Fibroblast of skin of abdomen (primary cell): ENCODE data around the gene CTRB1.
A peak's percentile ranks its signal among the peaks of the same experiment; 100 is the strongest.
"Not testable (repeated sequence)": the region's sequence is repeated elsewhere in the genome, so short reads cannot be mapped to it uniquely, and the experiment has no call there.

Experiments
- DNase-seq: peaks from one replicate; pipeline ENCODE4 v3.0.0-alpha.2; 2013

Gene CTRB1

DNA sequence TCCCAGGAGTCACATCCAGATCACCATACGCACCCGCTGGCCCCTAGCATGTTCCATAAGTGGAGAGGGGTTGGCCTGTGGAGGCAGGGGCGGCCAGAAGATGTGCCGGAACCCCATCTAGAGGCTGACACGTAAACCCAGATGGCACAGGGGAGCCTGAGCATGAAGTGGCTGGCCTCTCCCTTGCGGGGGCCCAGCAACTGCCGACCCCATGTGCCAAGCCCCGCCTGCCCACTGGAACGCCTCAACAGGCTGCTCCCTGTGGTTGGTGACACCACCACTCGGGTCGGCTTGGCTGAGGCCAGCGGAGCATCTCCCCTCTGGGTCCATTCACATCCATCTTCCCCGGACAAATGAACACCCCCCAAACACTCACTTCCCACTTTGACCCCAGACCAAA lies 23.2 kb downstream of the CTRB1 start:
- DNase-seq: no peak

DNA sequence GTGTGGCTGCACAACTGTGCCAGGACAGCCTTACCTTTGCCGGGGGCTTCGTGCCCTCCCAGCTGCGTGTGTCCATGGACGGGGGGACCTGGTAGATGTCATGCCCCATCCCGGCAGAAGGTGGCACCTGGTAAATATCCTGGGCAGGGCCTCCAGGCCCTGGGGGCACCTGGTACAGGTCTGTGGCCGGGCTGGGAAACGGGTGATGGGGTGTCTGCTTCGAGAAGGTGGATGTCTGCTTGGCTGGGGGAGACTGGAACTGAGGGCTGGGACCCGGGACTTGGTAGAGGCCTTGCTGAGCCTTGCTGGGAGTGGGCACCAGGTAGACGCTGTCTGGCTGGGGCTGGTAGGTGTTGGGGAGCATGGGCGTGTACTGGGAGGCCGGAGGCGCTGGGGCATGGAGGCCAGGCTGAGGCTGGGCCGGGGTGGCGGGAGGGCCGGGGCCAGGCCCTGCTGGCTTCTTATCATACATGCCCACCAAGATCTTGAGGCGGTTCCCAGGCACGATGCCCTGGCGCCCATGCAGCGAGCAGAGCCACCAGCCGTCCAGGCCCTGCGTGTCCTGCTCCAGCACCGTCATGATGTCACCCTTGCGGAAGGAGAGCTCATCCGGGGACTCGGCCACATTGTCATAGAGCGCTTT lies 23.8 kb downstream of the CTRB1 start:
- DNase-seq: not testable (repeated sequence)

- no peak for DNase-seq
These were observed 25.0 kb downstream of the CTRB1 start for GRCh38 chr16:75243667-75244224.

GRCh38 chr16:75244225-75244809 lies 25.5 kb downstream of the CTRB1 start:
- peak; percentile 58 for DNase-seq

DNA sequence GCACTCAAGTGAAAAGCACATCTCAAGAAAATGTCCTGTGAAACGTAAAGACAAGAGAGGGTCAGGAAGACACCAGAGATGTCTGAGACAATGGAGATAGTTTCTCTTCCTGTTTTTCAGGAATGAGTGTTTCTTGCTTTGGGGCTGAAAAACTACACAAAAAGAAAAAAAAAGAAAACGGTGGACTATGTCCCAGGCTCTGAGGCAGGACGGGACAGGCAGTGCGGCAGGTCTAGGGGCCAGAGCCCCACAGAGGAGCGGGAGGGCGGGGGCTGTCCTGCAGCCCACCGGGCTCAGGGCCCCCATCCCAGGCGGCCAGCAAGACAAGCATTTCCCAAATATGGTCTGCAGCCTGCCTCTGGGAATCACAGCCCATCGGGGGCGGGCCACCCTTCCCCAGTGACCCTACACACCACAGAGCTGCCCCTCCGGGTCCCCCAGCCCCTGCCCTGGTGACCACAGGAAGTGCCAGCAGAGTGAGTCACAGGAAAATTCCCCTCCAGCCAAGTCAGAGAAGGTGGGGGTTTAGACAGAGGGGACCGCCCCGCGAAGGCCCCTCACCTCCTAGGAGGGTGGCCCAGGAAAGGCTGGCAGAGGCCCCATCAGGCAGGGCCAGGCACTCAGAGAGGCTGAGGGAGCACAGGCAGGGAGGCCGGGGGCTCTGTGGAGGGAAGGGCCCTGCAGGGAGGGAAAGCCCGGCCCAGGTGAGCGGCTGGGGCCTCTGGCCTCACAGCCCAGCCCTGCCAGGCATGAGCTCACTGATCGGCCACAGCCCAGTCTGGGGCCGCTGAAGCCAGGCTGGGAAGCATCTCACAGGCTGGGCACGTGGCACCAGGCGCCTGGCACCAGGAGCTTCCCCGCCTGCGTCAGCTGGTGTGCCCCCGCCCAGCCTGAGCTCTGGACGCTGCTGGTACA lies 26.3 kb downstream of the CTRB1 start:
- DNase-seq: peak; percentile 97

DNA sequence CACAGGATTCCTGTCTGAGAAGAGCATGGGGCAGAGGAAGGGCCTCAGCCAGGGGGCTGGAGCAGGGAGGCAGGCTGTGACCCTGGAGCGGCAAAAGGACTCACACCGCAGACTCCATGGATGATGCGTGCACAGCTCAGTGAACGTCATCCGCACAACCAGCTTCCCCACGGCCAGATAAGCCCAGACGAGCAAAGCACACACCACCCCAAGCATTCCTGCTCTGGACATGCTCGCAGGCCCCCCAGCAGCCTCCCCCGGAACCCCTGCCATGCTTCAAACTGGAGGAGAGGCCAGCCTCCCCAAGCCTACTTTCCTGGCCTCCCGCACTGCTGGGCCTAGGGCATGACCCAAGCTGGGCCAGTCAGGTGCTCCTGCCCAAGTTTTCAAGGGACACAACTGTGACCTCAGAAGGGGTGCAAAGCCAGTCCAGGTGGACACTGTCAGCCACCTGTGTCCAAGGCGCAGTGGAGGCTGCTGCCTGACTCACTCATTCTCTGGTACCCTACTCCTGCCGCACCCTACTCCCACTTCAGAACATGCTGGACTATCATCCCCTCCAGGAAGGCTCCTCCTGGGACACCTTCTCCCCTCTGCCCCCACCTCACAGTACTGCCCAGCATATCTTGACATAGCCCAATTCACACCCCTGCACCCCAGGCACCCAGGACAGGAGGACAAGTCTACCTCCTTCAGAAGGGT lies 27.9 kb downstream of the CTRB1 start:
- peak; percentile 28 for DNase-seq

GRCh38 chr16:75247249-75247648 lies 28.5 kb downstream of the CTRB1 start:
- DNase-seq: no peak

DNA sequence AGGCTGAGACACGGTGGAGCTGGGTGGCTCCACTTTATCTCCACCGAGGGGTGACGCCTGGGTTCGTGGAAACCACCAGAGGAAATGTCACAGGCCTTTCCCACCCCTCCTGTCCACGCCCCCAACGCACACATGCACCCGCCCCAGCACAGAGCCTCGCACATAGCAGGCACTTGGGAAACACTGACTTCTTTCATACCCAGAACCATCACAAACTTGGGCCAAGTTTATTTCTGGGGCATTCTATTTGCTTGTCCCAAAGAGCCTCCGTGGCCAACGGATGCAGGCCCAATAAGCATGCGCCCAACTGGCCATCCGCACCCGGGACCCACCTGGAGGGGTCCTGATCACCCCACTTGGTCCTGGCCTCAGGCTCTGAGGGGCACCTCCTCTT lies 29.4 kb downstream of the CTRB1 start:
- no peak for DNase-seq

DNA sequence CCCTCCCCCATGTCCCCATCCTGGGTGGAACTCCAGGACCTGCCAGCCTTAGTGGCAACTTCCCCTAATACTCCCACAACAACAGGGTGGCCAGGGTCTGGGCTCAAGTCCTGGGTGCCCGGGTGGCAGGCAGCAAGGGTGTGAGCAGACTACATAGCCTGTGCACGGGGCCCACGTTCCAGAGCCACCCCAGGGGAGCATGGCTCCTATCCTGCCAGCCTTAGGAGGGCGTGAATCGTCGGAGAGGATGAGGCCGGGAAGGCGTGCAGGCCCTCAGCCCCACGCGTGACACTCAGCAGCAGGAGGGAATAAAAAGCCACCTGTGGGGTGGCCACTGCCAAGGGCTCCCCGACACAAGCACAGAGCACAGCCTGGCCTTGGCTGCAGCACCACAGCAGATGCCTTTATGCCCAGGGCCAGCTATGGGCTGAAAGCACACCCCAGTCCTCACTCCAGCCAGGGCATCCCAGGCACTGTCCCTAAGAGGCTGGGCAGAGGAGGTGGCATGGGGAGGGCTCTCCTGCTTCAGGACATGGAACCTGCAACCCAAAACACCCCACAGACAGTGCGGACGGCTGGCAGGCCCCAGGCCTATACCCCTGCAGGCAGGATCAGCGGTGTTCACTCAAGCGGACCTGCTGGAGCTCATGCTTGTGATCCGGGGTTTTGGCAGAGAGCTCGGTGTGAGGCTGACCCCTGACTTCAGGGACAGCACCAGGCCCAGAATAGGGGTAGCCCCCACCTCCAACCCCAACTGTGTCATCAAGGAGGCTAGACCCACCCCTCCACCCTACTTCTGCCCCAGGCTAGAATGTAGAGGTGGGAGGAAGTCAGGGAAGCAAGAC lies 30.0 kb downstream of the CTRB1 start:
- DNase-seq: no peak

- no peak for DNase-seq
These were observed 30.7 kb downstream of the CTRB1 start for GRCh38 chr16:75249441-75249840.

DNA sequence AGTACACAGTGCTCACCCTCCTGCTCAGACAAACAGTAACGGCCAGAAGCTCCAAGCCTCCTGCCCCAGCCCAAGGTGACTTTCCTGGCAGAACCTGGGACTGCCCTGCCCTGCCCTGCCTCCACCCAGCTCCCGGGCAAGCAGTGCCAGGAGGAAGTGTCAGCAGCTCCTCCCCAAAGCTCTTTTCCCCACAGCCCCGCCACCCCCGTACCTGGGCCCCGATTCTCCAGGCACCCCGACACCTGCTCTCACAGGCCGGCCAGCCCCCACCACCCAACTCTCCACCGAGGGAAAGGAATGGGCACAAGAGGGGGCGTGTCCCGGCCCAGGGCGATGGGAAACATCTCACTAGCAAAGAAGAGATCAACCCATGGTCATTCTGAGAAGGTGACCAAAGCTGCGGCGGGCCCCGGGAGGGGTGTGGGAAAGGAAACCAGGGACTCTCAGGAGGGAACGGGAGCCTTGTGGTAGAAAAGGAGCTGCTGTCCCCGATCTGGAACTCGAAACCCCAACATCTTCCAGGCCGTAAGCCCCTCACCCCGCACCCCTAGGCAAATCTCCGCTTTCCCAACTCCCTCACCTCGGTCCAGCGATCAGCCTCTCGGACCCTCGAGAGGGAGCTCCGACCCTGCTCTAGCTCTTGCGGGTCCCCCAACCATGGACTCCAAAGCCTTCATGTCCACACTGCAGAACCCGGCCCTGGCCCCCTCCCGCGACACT lies 31.5 kb downstream of the CTRB1 start:
- DNase-seq: no peak

- peak; percentile 29 for DNase-seq
These were observed 32.1 kb downstream of the CTRB1 start for GRCh38 chr16:75250809-75251279.

DNA sequence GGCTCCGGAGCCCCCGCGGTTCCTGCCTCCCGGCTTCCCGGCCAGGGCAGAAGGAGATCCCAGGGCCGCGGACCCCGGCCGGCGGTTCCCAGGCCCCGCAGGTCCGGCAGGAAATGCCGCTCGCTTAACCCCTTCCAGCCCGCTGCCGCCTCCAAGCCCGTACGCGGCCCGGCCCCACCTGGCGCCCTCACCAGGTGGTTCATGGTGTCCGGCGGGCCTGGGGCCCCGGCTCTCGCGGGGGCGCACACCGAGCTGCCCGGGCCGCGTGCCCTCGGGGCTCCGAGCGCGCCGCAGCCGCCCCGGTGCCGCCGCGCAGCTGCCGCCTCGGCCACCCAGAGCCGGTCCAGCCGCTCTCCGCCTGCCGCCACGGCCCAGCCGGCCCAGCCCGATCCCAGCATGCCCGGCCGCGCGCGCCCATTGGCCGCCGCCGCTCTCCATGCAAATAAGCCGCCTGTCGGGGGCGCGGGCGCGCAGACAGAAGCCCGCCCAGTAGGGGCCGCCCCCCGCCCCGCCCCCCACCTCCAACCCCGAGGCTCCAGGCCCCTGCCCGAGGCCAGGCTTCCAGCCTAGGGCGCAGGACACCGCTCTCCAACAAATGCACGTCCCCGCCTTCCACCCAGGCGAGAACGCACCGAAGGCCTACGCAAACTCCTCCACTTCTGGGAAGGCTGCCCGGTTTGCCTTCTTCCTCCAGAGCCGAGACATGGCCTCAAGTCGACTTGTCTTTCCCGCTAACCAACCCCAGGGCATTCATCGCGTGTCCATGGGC lies 32.7 kb downstream of the CTRB1 start, which contains the start of gene BCAR1:
Gene BCAR1 (minus strand): TSS at position 345 of the 769 bp plus-strand sequence. CDS start 142 bp downstream, at position 203.
- DNase-seq: peak; percentile 91

- no peak for DNase-seq
These were observed 33.5 kb downstream of the CTRB1 start for GRCh38 chr16:75252049-75252864.

- peak; percentile 94 for DNase-seq
These were observed 34.4 kb downstream of the CTRB1 start for GRCh38 chr16:75252946-75253911.

DNA sequence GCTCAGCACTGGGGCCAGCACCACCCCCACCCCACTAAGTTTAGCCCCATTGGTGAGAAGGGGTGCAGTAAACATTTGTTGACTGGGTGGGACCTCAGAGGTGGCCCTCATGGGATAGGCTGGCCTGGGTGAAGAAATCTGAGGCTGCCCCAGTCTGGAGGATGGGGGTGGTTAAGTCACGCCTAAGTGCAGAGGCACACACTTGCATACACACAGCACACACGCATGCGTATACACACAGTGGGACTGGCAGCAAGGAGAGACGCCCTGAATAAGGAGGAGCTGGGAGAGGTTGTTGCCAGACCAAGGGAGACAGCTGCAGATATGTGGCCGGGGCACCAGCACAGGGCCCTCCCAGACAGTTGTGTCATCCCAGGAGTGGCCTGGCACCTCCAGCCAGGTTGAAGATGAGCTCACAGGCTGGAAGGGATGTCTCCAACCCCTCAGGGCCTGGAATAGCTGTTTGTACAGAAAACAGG lies 35.6 kb downstream of the CTRB1 start:
- peak; percentile 68 for DNase-seq

DNA sequence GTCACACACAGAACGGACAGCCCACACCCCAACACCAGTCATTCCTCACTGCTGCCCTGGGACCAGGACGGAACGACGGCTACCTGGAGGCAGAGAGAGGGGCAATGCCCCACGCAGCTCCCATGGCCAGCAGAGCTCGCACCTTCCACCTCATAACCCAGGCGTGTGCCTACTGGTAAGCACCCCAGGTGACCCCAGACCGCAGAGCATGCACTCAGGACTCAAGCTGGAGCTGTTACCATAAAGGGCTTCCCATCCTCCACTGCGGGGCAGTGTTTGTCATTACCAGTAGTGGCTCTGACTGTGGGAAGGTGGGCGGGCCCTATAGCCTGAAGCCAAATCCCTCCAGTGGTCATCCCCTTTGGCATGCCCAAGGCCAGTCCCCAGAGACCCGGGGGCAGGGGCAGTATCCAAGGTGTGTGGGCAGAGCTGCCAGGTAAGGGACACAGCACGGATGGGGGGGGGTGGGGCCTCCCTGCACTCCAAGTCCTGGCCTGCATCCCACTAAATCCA lies 37.3 kb downstream of the CTRB1 start:
- no peak for DNase-seq
